GM18909 (cell line): ENCODE results near the gene CLHC1.
A peak's percentile ranks its signal among the peaks of the same experiment; 100 is the strongest.

Experiments used
- ATAC-seq: cut with Tn5 transposase; IDR thresholded peaks from one replicate; pipeline ENCODE4 v1.9.1; 2021; ENCODE audit warnings: mild to moderate bottlenecking; ENCODE audit not compliant: unreplicated experiment, poor library complexity

CLHC1 gene

GRCh38 chr2:55173438-55174054, 58.5 kb downstream of the CLHC1 start:
- no peak for ATAC-seq

- no peak for ATAC-seq
Observed at GRCh38 chr2:55169915-55170314, 62.2 kb downstream of the CLHC1 start.

GRCh38 chr2:55169359-55169758, 62.7 kb downstream of the CLHC1 start:
- ATAC-seq: no peak

GRCh38 chr2:55168221-55169154, 63.6 kb downstream of the CLHC1 start:
- ATAC-seq: no peak

GRCh38 chr2:55165626-55166025, 66.5 kb downstream of the CLHC1 start:
- ATAC-seq: no peak

GRCh38 chr2:55164534-55165480, 67.3 kb downstream of the CLHC1 start:
- ATAC-seq: no peak

- no peak for ATAC-seq
Observed at GRCh38 chr2:55163941-55164390, 68.1 kb downstream of the CLHC1 start.

GRCh38 chr2:55163274-55163721, 68.8 kb downstream of the CLHC1 start:
- no peak for ATAC-seq

- ATAC-seq: no peak
Observed at GRCh38 chr2:55162284-55163006, 69.6 kb downstream of the CLHC1 start.

- no peak for ATAC-seq
Observed at GRCh38 chr2:55161295-55162210, 70.5 kb downstream of the CLHC1 start.

GRCh38 chr2:55160422-55160821, 71.7 kb downstream of the CLHC1 start:
- ATAC-seq: no peak

GRCh38 chr2:55159752-55160151, 72.3 kb downstream of the CLHC1 start:
- no peak for ATAC-seq

- peak; percentile 76 for ATAC-seq
Observed at GRCh38 chr2:55159037-55159651, 72.9 kb downstream of the CLHC1 start.

- ATAC-seq: no peak
Observed at GRCh38 chr2:55158111-55158814, 73.8 kb downstream of the CLHC1 start.

GRCh38 chr2:55157474-55157884, 74.6 kb downstream of the CLHC1 start:
- no peak for ATAC-seq

GRCh38 chr2:55156984-55157383, 75.1 kb downstream of the CLHC1 start:
- no peak for ATAC-seq

- no peak for ATAC-seq
Observed at GRCh38 chr2:55156326-55156725, 75.8 kb downstream of the CLHC1 start.
